ENCODE data around the gene DAB1.

DAB1 gene

GRCh38 chr1:57316291-57316690 is 107.6 kb downstream of the DAB1 start:
- DNase-seq (ENCODE audit: low read depth), result no peak

GRCh38 chr1:57312869-57313268 is 111.0 kb downstream of the DAB1 start:
- DNase-seq (ENCODE audit: low read depth), result no peak

GRCh38 chr1:57311411-57311810 is 112.4 kb downstream of the DAB1 start:
- no peak for DNase-seq (ENCODE audit: low read depth)

GRCh38 chr1:57311006-57311405 is 112.9 kb downstream of the DAB1 start:
- no peak for DNase-seq (ENCODE audit: low read depth)

GRCh38 chr1:57309630-57310029 is 114.2 kb downstream of the DAB1 start:
- no peak for DNase-seq (ENCODE audit: low read depth)

GRCh38 chr1:57307392-57308170 is 116.3 kb downstream of the DAB1 start:
- DNase-seq (ENCODE audit: low read depth), result peak; percentile 1

GRCh38 chr1:57304591-57304990 is 119.3 kb downstream of the DAB1 start:
- DNase-seq (ENCODE audit: low read depth), result no peak

- no peak for DNase-seq (ENCODE audit: low read depth)
These were observed 120.9 kb downstream of the DAB1 start for GRCh38 chr1:57302812-57303596.

GRCh38 chr1:57300186-57300585 is 123.7 kb downstream of the DAB1 start:
- DNase-seq (ENCODE audit: low read depth), result no peak

GRCh38 chr1:57296726-57297250 is 127.1 kb downstream of the DAB1 start:
- no peak for DNase-seq (ENCODE audit: low read depth)

GRCh38 chr1:57295326-57295725 is 128.5 kb downstream of the DAB1 start:
- no peak for DNase-seq (ENCODE audit: low read depth)

GRCh38 chr1:57294177-57294576 is 129.7 kb downstream of the DAB1 start:
- no peak for DNase-seq (ENCODE audit: low read depth)

- DNase-seq (ENCODE audit: low read depth), result no peak
These were observed 130.6 kb downstream of the DAB1 start for GRCh38 chr1:57293214-57293613.

- DNase-seq (ENCODE audit: low read depth), result no peak
These were observed 134.1 kb downstream of the DAB1 start for GRCh38 chr1:57289781-57290180.

GRCh38 chr1:57285992-57286391 is 137.9 kb downstream of the DAB1 start:
- no peak for DNase-seq (ENCODE audit: low read depth)

GRCh38 chr1:57282411-57282810 is 141.4 kb downstream of the DAB1 start:
- no peak for DNase-seq (ENCODE audit: low read depth)

GRCh38 chr1:57281324-57281723 is 142.5 kb downstream of the DAB1 start:
- no peak for DNase-seq (ENCODE audit: low read depth)

- DNase-seq (ENCODE audit: low read depth), result no peak
These were observed 143.8 kb downstream of the DAB1 start for GRCh38 chr1:57279909-57280666.

GRCh38 chr1:57278558-57278957 is 145.3 kb downstream of the DAB1 start:
- DNase-seq (ENCODE audit: low read depth), result no peak

- no peak for DNase-seq (ENCODE audit: low read depth)
These were observed 146.2 kb downstream of the DAB1 start for GRCh38 chr1:57277681-57278080.

GRCh38 chr1:57276918-57277317 is 146.9 kb downstream of the DAB1 start:
- DNase-seq (ENCODE audit: low read depth), result no peak

GRCh38 chr1:57272601-57273000 is 151.3 kb downstream of the DAB1 start:
- no peak for DNase-seq (ENCODE audit: low read depth)

Data from activated gamma-delta T cell treated with anti-CD3 and anti-CD28 coated beads, Interleukin-2, amount 50 U/mL, for 16 hours (primary cell).